HG03108 (cell line): ENCODE measurements around the gene PLA2R1.
"Not testable (repeated sequence)": the region's sequence is repeated elsewhere in the genome, so short reads cannot be mapped to it uniquely, and the experiment has no call there.

Experiments
- ATAC-seq: cut with Tn5 transposase; IDR thresholded peaks from one replicate; pipeline ENCODE4 v1.9.1; 2021; ENCODE audit warnings: moderate library complexity; ENCODE audit not compliant: unreplicated experiment

PLA2R1 gene

GRCh38 chr2:160063879-160064612 is 1.6 kb upstream of the PLA2R1 start:
- ATAC-seq = no peak

- ATAC-seq = no peak
These were observed 856 bp upstream of the PLA2R1 start for GRCh38 chr2:160063271-160063670.

GRCh38 chr2:160061944-160062291 is 497 bp downstream of the PLA2R1 start:
- no peak for ATAC-seq

- ATAC-seq = no peak
These were observed 882 bp downstream of the PLA2R1 start for GRCh38 chr2:160061533-160061932.

- ATAC-seq = no peak
These were observed 2.1 kb downstream of the PLA2R1 start for GRCh38 chr2:160060297-160060696.

- no peak for ATAC-seq
These were observed 5.1 kb downstream of the PLA2R1 start for GRCh38 chr2:160057356-160057755.

GRCh38 chr2:160055726-160056108 is 6.7 kb downstream of the PLA2R1 start:
- no peak for ATAC-seq

- ATAC-seq = no peak
These were observed 7.3 kb downstream of the PLA2R1 start for GRCh38 chr2:160054984-160055725.

GRCh38 chr2:160053946-160054345 is 8.5 kb downstream of the PLA2R1 start:
- ATAC-seq = no peak

GRCh38 chr2:160052531-160052930 is 9.9 kb downstream of the PLA2R1 start:
- ATAC-seq = no peak

- ATAC-seq = no peak
These were observed 11.0 kb downstream of the PLA2R1 start for GRCh38 chr2:160051371-160051800.

GRCh38 chr2:160050147-160050546 is 12.3 kb downstream of the PLA2R1 start:
- ATAC-seq = no peak

GRCh38 chr2:160045703-160046210 is 16.7 kb downstream of the PLA2R1 start:
- ATAC-seq = no peak

- no peak for ATAC-seq
These were observed 17.7 kb downstream of the PLA2R1 start for GRCh38 chr2:160044728-160045127.

GRCh38 chr2:160043265-160043664 is 19.1 kb downstream of the PLA2R1 start:
- no peak for ATAC-seq

GRCh38 chr2:160042054-160042453 is 20.4 kb downstream of the PLA2R1 start:
- ATAC-seq = no peak

- no peak for ATAC-seq
These were observed 21.3 kb downstream of the PLA2R1 start for GRCh38 chr2:160041091-160041490.

- ATAC-seq = no peak
These were observed 23.1 kb downstream of the PLA2R1 start for GRCh38 chr2:160039166-160039903.

- not testable (repeated sequence) for ATAC-seq
These were observed 23.8 kb downstream of the PLA2R1 start for GRCh38 chr2:160038662-160039061.

GRCh38 chr2:160036736-160037135 is 25.7 kb downstream of the PLA2R1 start:
- no peak for ATAC-seq

GRCh38 chr2:160035125-160035524 is 27.3 kb downstream of the PLA2R1 start:
- no peak for ATAC-seq

GRCh38 chr2:160034396-160034795 is 28.0 kb downstream of the PLA2R1 start:
- ATAC-seq = no peak
